HG03520 (cell line): ENCODE results near the gene SMYD3.
"Not testable (repeated sequence)": the region's sequence is repeated elsewhere in the genome, so short reads cannot be mapped to it uniquely, and the experiment has no call there.

Experiments used
- ATAC-seq: cut with Tn5 transposase; IDR thresholded peaks from one replicate; pipeline ENCODE4 v1.9.1; 2021; ENCODE audit warnings: mild to moderate bottlenecking, moderate library complexity; ENCODE audit not compliant: unreplicated experiment

Gene SMYD3

GRCh38 chr1:245969283-245969682 is 537.8 kb downstream of the SMYD3 start:
- ATAC-seq: no peak

GRCh38 chr1:245968775-245969174 is 538.3 kb downstream of the SMYD3 start:
- ATAC-seq: no peak

DNA sequence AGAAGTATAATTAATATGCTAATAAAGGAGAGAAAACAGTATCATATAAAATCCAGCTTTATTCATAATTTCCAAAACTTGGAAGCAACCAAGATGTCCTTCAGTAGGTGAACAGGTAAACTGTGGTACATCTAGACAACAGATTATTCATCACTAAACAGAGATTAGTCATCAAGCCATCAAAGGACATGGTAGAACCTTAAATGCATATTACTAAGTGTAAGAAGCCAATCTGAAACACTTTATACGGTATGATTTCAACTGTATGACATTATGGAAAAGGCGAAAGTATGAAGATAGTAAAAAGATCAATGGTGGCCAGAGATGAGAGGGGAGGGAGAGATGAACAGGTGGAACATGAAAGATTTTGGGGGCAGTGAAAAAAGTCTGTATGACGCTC is 541.7 kb downstream of the SMYD3 start:
- ATAC-seq: no peak

GRCh38 chr1:245963649-245964048 is 543.4 kb downstream of the SMYD3 start:
- no peak for ATAC-seq

- no peak for ATAC-seq
These were observed 544.6 kb downstream of the SMYD3 start for GRCh38 chr1:245962453-245962852.

DNA sequence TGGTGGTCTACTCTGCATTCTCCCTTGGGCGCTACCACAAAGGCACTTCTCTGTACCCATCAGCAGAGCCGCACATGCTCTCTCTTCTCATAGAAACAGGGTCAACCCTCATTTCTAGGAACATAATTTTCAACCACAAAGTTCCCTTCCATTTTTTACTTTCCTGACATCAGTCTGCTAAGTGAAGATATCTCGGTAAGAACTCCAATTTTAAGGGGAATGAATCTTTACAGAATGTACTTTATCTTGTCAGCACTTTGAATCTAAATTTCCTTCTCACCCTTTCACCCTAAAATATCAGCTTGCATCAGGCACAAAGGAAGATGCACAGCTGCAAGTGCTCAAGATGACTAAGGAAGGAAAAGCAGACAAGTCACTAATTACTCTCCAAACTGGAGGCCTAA is 545.9 kb downstream of the SMYD3 start:
- no peak for ATAC-seq

DNA sequence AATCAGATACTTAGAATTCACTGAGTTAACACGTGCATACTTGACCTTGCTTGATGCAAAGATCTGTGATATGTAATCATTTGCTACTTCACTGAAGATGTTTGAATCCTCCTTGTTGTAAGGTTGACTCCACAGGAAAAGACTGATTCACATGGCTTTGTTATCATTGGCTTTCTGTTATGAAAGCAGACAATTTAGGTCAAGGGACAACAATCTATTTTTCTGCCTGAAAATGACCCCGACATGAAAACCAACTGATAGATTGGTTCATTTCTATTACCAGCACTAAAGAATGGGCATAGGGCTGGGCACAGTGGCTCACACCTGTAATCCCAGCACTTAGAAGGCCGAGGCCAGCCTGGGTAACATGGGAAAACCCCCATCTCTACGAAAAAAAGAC is 546.9 kb downstream of the SMYD3 start:
- ATAC-seq: no peak

GRCh38 chr1:245958016-245958415 is 549.1 kb downstream of the SMYD3 start:
- no peak for ATAC-seq

DNA sequence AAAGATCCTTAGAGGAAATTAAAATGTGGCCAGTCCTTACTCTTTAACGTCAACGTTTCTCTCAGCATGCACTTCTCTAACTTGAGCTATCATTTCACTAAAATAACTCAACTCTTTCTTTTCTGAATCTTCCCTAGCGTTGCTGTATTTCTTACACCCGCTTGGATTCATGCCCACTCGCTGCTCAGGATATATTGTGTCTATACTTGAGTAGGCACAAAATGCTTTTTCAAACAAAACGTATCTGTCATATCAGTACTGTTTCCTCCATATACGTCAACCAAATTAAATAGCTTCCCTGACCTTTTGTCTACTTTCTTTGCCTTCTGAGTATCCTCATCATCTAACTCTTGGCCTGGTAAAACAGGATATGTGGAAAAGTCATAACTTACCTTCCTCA is 549.7 kb downstream of the SMYD3 start:
- no peak for ATAC-seq

DNA sequence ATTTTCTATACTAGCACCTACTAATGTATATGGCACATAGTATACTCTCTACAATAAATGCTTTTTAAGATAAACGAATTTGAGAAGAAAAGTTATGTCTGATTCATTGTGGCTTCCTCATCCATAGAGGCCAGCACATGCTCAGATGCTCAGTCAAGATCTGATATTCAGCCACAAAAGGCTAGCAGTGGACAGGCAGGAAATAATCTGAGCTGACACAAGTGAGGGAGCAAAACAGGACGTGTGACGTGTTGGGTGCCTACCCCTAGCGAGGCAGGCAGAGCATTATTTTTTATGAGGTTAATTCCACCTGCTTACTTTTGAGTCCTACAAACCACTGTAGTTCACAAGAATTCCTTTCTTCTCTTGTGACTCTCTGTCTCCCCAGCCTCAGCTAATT is 550.9 kb downstream of the SMYD3 start:
- no peak for ATAC-seq

- peak; percentile 41 for ATAC-seq
These were observed 553.0 kb downstream of the SMYD3 start for GRCh38 chr1:245953876-245954660.

DNA sequence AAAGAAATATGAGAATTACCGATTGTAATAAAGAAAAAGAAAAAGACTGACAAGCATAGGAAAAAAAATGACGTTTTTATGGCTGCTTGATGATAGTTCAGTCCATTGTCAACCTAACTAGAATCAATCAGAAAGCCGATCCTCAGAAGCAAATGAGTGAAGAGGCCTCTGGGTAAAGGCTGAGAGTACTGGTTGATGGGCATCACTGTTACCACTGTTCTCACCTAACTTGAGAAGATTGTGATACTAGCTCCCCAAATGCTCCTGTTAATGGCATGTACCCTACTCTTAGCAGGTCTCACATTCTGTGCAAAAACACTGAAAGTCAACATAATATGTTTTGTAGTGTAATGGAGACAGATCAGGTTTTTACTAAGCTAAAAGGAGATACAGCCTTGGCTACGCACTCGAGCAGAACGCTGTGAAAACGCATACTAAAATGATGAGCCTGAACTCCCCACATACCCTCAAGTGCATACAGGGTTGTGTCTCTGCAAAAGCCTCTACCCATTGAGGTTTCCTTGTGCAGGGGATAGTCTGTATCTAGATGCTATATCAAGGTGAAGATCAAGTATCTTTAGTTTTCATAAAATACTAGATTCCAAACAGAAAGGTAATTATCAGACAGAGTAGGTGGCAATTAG is 554.6 kb downstream of the SMYD3 start:
- ATAC-seq: no peak

DNA sequence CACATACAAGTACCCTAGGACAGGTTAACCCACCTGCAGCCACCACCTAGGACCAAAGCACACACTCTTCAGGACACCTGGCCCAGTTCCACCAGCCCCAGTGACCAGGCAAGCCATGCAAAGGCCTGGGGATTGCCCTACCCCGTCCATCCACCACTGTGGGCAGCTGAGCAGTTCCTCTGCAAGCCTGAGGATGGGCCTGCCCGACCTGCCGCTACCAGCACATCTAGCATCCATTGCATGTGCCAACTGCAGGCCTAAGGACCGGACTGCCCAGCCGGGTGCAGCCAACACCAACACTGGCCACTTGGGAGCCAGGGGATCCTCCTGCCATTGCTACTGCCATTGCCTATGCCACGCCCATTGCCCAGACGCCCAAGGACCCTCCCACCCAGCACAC is 558.3 kb downstream of the SMYD3 start:
- no peak for ATAC-seq

GRCh38 chr1:245946905-245947304 is 560.2 kb downstream of the SMYD3 start:
- no peak for ATAC-seq

GRCh38 chr1:245945136-245945535 is 561.9 kb downstream of the SMYD3 start:
- not testable (repeated sequence) for ATAC-seq

DNA sequence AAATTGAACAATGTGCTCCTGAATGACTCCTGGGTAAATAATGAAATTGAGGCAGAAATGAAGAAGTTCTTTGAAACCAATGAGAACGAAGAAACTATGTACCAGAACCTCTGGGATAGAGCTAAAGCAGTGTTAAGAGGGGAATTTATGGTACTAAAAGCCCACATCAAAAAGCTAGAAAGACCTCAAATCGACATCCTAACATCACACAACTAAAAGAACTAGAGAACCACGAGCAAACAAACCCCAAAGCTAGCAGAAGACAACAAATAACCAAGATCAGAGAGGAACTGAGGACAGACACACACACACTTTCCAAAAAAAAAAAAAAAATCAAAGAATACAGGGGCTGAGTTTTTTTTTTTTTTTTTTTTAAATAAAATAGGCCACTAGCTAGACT is 564.2 kb downstream of the SMYD3 start:
- ATAC-seq: no peak

DNA sequence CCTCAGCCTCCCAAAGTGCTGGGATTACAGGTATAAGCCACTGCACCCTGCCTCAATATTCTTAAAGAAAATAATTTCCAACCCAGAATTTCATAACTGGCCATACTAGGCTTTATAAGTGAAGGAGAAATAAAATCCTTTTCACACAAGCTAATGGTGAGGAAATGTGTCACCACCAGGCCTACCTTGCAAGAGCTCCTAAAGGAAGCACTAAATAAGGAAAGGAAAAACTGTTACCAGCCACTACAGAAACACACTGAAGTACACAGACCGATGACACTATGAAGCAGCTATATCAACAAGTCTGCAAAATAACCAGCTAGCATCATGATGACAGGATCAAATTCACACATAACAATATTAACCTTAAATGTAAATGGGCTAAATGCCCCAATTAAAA is 565.3 kb downstream of the SMYD3 start:
- ATAC-seq: not testable (repeated sequence)

GRCh38 chr1:245939756-245940345 is 567.2 kb downstream of the SMYD3 start:
- ATAC-seq: no peak

- no peak for ATAC-seq
These were observed 569.0 kb downstream of the SMYD3 start for GRCh38 chr1:245938046-245938435.

DNA sequence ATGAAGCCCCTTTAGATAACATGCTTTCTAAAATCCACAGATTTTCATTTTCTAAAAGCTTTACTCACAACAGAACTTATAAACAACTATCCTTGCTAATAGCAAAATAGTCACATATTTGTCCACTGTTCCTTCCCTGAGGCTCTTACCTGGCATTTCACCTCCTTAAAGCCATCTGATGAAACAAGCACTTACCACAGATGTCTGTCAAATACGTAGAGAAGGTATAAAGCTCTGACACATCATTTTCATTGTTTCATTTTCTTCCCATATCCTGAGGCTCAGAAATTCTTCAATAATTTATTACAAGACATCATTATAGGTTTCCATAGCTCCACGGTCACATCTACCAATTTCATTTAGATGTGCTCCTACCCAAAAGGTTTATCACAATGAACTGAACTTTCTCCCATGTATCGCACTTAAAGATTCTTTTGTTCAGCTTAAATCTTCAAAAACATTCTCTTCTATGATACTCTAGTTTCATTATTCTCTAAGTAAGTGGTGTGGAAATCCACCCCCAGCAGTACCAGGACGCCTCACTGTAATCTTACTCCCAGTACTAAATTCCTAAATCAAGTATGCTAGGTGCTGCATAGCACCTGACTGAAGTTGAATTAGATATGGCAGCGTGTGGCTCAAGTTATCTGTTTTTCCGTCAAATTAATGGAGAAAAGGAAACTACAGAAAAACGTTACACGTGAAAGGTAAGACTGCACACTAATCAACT is 569.6 kb downstream of the SMYD3 start:
- ATAC-seq: no peak

DNA sequence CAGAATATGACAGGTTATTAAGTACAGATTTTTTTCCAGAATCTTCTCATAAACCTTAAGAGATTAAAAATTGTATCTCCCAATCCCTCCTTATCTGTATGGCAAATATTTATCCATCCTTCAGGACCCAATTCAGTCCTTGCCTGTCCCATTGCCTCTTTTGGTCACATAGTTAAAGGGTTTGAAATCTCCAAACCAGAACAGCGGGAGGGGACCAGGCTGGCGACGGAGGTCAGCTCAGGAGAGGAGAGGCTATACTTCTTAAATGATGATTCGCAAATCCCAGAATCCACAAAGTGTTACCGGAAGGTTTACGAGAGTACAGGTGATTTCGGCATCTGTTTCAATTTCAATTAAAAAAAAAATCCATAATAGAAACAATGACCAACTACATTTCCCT is 572.7 kb downstream of the SMYD3 start:
- ATAC-seq: no peak
